GM23248 (cell line): Measurements from ENCODE around the gene FARP1. TPM values are rescaled to one million over a fixed set of nuclear protein-coding genes. Genes with fewer than 3 reads are reported as not detected.

ENCODE experiments used
- DNase-seq: peaks from one replicate; pipeline ENCODE4 v3.0.0-alpha.2; 2015
- H2AFZ ChIP-seq: fragments of 200-600 bp; sonication (generic); 2 replicates; pipeline ENCODE4 v1.6.1; 2016; ENCODE audit warnings: antibody characterized with exemption
- H3F3A ChIP-seq: fragments of 200-600 bp; sonication (generic); 2 replicates; pipeline ENCODE4 v1.6.1; 2016; ENCODE audit warnings: mild to moderate bottlenecking, antibody characterized with exemption, mixed run types; ENCODE audit not compliant: insufficient read depth
- H3K27ac ChIP-seq: fragments of 200-600 bp; sonication (generic); 2 replicates; pipeline ENCODE4 v1.5.1; 2016; ENCODE audit warnings: mild to moderate bottlenecking
- H3K27me3 ChIP-seq: fragments of 200-600 bp; sonication (generic); replicated peaks from 2 replicates; pipeline ENCODE4 v1.6.1; 2016; ENCODE audit warnings: mild to moderate bottlenecking; ENCODE audit not compliant: insufficient read depth
- H3K36me3 ChIP-seq: fragments of 200-600 bp; sonication (generic); 2 replicates; pipeline ENCODE4 v1.6.1; 2016; ENCODE audit warnings: low read depth, mild to moderate bottlenecking
- H3K4me1 ChIP-seq: fragments of 200-600 bp; sonication (generic); 2 replicates; pipeline ENCODE4 v1.6.1; 2016; ENCODE audit warnings: mild to moderate bottlenecking; ENCODE audit not compliant: insufficient read depth
- H3K4me2 ChIP-seq: fragments of 200-600 bp; sonication (generic); one replicate; pipeline ENCODE4 v1.6.1; 2016; ENCODE audit warnings: mild to moderate bottlenecking; ENCODE audit not compliant: unreplicated experiment
- H3K4me3 ChIP-seq: fragments of 200-600 bp; sonication (generic); 2 replicates; pipeline ENCODE4 v1.5.1; 2016; ENCODE audit warnings: mild to moderate bottlenecking
- H3K79me2 ChIP-seq: fragments of 200-600 bp; sonication (generic); 2 replicates; pipeline ENCODE4 v1.6.1; 2016; ENCODE audit warnings: mild to moderate bottlenecking; ENCODE audit not compliant: insufficient read depth
- H3K9ac ChIP-seq: fragments of 200-600 bp; sonication (generic); 2 replicates; pipeline ENCODE4 v1.6.1; 2016; ENCODE audit warnings: mild to moderate bottlenecking
- H3K9me2 ChIP-seq: fragments of 200-600 bp; sonication (generic); 2 replicates; pipeline ENCODE4 v1.6.1; 2016; ENCODE audit warnings: mixed run types, mild to moderate bottlenecking, moderate library complexity; ENCODE audit not compliant: insufficient read depth
- H3K9me3 ChIP-seq: fragments of 200-600 bp; sonication (generic); one replicate; pipeline ENCODE4 v1.6.1; 2017; ENCODE audit warnings: low read depth
- H4K20me1 ChIP-seq: fragments of 200-600 bp; sonication (generic); 2 replicates; pipeline ENCODE4 v1.6.0; 2016; ENCODE audit not compliant: insufficient read depth
- EZH2 ChIP-seq: fragments of 200-600 bp; sonication (generic); IDR thresholded peaks from 2 replicates; pipeline ENCODE4 v1.6.1; 2018; ENCODE audit warnings: antibody characterized with exemption, mild to moderate bottlenecking; ENCODE audit not compliant: insufficient read depth, poor library complexity, severe bottlenecking
- EZH2phosphoT487 ChIP-seq: fragments of 200-600 bp; sonication (generic); IDR thresholded peaks from 2 replicates; pipeline ENCODE4 v1.6.1; 2018; ENCODE audit warnings: antibody characterized with exemption, moderate library complexity, mild to moderate bottlenecking, low read depth; ENCODE audit not compliant: insufficient read depth
- WGBS, 2 experiments: methylation state at CpG; one replicate each; pipeline ENCODE4 v1.1.6; 2015 to 2017; ENCODE audit warnings: low lambda C conversion rate in 2 of 2, low coverage in 1 of 2; ENCODE audit errors: missing lambda C conversion rate in 2 of 2; 5-methylcytosine and 5-hydroxymethylcytosine counted together
- in situ Hi-C: fragments of 300-500 bp; cut with MboI; formaldehyde crosslinking; loops from 2 replicates; pipeline ENCODE4 v1.15.0; 2020
- polyA plus RNA-seq: library from polyadenylated mRNA; unstranded; fragments of >200 nt; fragmentation: Nextera tagmentation; extraction: Ambion mirVana; gene quantifications from 2 replicates; pipeline ENCODE4 v1.2.1, GENCODE V29; 2016
- total RNA-seq: library from RNA; depleted of rRNA; stranded (reverse); fragments of >200 nt; shearing (Covaris generic); gene quantifications from 2 replicates; pipeline ENCODE4 v1.2.3, GENCODE V29; 2014

Gene FARP1
- total and polyA plus RNA-seq, 2 experiments from 2014 or later = 53.7 to 56.6 TPM

- Histone ChIP-seq H3K79me2 (peaks cover 96% of the 10 kb centered on the region), H3K4me3 (no peak overlapping the region), H3K36me3 (0 out of 2 replicates have a peak, but pooled peaks cover 3% of the 10 kb centered on the region), H3K9me3 (no peaks in the 10 kb centered on the region), H4K20me1 (no peaks in the 10 kb centered on the region; the same call in 1 of the 2 replicates), H2AFZ (no peak overlapping the region), H3K27ac (no peak overlapping the region), H3F3A (no peaks in the 10 kb centered on the region; the same call in 1 of the 2 replicates), H3K9me2 (no peaks in the 10 kb centered on the region), H3K4me1 (peaks cover 16% of the 10 kb centered on the region), H3K9ac (no peak overlapping the region), H3K4me2 (no peak overlapping the region), H3K27me3 (no peaks in the 10 kb centered on the region)
- in situ Hi-C loops = no loop called here
- no peak for DNase-seq
- TF ChIP-seq EZH2phosphoT487 (no peak), EZH2 (no peak)
These were observed 80.8 kb downstream of the FARP1 start for GRCh38 chr13:98223741-98224140.

- Histone ChIP-seq H3K4me2 (no peak overlapping the region), H3K27ac (no peak overlapping the region)
- 84 to 87% methylated on average over 5 of the region's 5 CpGs for WGBS, 2 experiments
These were observed 81.7 kb downstream of the FARP1 start for GRCh38 chr13:98224557-98224956.

DNA sequence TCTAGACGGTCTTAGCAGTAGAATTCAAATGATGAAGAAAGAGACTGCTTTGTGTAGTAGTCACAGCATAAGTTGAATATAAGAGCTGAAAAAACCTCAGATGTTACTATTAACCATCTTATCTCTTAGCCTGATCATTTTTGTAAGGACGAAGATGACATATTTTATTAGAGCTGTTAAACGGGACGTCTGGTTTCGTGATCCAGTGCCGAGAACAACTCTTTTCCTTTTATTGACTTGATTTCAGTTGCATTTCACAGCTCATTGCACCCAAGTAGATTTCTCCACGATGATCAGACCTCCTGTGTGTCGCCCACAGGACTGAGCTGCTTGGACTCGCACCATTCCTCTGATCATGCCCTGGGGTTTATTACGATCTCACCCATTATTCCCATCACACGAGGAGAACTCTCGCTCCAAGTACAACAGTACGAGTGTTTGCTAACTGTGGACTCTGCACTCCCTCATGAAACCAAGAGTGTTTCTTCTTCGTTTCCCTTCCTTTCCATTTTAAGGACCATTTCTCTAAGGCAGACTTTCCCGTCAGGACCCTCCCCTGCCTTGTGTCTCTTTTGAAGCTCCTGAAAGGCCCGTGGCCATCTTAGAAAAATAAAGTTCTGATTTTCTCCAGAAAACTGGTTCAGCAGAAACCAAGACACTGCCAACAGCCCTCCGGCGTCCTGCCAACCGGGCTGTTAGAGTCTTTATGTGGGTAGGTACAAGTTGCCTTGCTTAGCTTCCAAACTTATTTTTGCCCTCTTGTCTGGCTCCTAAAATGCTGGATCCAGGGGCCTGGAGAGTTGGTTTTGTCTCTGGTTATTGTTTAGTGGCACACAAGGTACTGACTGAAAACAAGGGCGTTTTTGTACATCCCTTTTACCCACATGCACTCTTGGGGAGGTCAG is 82.4 kb downstream of the FARP1 start:
- Histone ChIP-seq H3K4me3 (no peak overlapping the region), H3K79me2 (peaks cover 88% of the 10 kb centered on the region)
- no peak for TF ChIP-seq EZH2phosphoT487
- TF ChIP-seq EZH2 = no peak

More at GRCh38 chr13:98224557-98224956, 81.7 kb downstream of the FARP1 start:
- Histone ChIP-seq H3K4me1 (peaks cover 24% of the 10 kb centered on the region), H2AFZ (no peak overlapping the region), H3K79me2 (peaks cover 88% of the 10 kb centered on the region), H3F3A (peaks cover 5% of the 10 kb centered on the region), H3K9me3 (no peaks in the 10 kb centered on the region), H3K9ac (no peak overlapping the region), H3K9me2 (no peaks in the 10 kb centered on the region), H3K4me3 (no peak overlapping the region), H3K27me3 (no peaks in the 10 kb centered on the region), H3K36me3 (0 out of 2 replicates have a peak, but pooled peaks cover 3% of the 10 kb centered on the region), H4K20me1 (no peaks in the 10 kb centered on the region; the same call in 1 of the 2 replicates)
- no peak for DNase-seq
- in situ Hi-C loops = no loop called here
- TF ChIP-seq EZH2 (no peak), EZH2phosphoT487 (no peak)

GRCh38 chr13:98226496-98226895 is 83.6 kb downstream of the FARP1 start:
- WGBS, 2 experiments = 35 to 38% methylated on average over 5 of the region's 5 CpGs
- H3F3A ChIP-seq = peaks cover 5% of the 10 kb centered on the region

More for the DNA sequence above, 82.4 kb downstream of the FARP1 start:
- peaks cover 28% of the 10 kb centered on the region for H3K4me1 ChIP-seq
- no peak overlapping the region for H3K4me2 ChIP-seq
- no peak overlapping the region for H3K9ac ChIP-seq
- H3K27ac ChIP-seq = no peak overlapping the region
- no peak overlapping the region for H2AFZ ChIP-seq
- H3F3A ChIP-seq = peaks cover 5% of the 10 kb centered on the region
- 87 to 89% methylated on average over 20 of the region's 20 CpGs for WGBS, 2 experiments
- H3K27me3 ChIP-seq = no peaks in the 10 kb centered on the region
- no peaks in the 10 kb centered on the region for H3K9me2 ChIP-seq
- DNase-seq = no peak
- no peaks in the 10 kb centered on the region; the same call in 1 of the 2 replicates for H4K20me1 ChIP-seq
- in situ Hi-C loops = no loop called here
- H3K9me3 ChIP-seq = no peaks in the 10 kb centered on the region
- 0 out of 2 replicates have a peak, but pooled peaks cover 3% of the 10 kb centered on the region for H3K36me3 ChIP-seq

More at GRCh38 chr13:98226496-98226895, 83.6 kb downstream of the FARP1 start:
- H3K27ac ChIP-seq = no peak overlapping the region
- H3K36me3 ChIP-seq = 0 out of 2 replicates have a peak, but pooled peaks cover 3% of the 10 kb centered on the region
- no peaks in the 10 kb centered on the region for H3K27me3 ChIP-seq
- no peak overlapping the region for H3K4me2 ChIP-seq
- DNase-seq = no peak
- H3K4me3 ChIP-seq = no peak overlapping the region
- no peaks in the 10 kb centered on the region for H3K9me2 ChIP-seq
- in situ Hi-C loops = no loop called here
- peaks cover 28% of the 10 kb centered on the region for H3K4me1 ChIP-seq
- TF ChIP-seq EZH2 = no peak
- TF ChIP-seq EZH2phosphoT487 = no peak
- peaks cover 88% of the 10 kb centered on the region for H3K79me2 ChIP-seq
- H2AFZ ChIP-seq = no peak overlapping the region
- no peaks in the 10 kb centered on the region for H3K9me3 ChIP-seq
- no peak overlapping the region for H3K9ac ChIP-seq
- H4K20me1 ChIP-seq = no peaks in the 10 kb centered on the region; the same call in 1 of the 2 replicates
